GM19238 (cell line): ENCODE measurements around the gene SOHLH2.

Source experiments
- DNase-seq: peaks from one replicate; pipeline ENCODE4 v3.0.0; 2011; ENCODE audit warnings: low spot score; ENCODE audit not compliant: insufficient read length

Gene SOHLH2

DNA sequence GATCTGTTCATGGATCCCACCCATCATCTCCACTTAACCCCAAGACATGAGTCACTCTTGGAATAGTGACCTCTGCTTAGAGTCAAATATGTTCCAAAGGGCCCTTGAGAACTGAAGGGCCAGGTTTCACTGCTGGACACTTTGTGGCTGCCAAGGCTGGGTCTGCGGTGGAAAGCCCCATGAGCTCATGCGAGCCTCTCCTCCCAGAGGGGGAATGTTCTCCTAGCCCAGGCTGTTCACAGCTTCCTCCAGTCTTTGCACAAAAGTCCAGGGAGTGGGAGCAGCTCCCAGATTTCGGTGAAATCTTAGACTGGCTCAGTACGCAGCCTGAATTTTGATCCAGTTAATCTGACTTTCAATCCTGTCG lies 82.4 kb downstream of the SOHLH2 start:
- DNase-seq, result no peak

DNA sequence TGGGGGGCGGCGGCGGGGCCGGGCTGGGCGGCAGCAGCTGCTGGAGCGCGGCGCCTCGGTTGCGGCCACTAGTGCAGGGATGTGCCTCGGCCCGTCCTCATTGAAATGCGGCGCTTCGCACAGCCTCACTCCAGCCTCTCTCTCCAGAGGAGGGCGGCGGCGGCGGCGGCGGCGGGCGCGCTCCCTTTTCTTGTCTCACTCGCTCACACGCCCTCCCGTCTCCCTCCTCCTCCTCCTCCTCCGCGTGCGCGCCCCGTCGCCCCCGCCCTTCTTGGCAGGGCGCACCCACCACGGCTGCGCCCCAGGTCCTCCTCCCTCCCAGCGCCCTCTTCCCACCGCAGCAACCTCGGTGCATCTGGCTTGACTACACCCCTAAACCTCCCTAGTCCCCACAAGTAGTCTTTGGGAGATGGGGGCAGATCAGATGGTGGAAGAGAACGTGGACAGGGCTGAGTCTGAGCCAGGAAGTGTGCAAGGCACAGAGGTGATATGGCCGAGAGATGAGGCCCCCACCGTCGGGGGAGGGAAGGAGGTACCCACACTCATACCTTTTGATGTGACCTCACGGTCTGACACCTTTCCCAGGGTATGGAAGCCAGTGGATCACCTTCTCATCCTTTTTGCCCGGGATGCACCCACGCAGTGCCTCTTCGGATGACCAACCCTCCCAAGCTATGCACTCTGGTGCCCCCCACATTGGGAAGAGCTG lies 83.0 kb downstream of the SOHLH2 start, which contains the start of gene DCLK1:
Gene DCLK1 (minus strand): TSS at position 161 of the 709 bp plus-strand sequence.
- DNase-seq, result no peak

DNA sequence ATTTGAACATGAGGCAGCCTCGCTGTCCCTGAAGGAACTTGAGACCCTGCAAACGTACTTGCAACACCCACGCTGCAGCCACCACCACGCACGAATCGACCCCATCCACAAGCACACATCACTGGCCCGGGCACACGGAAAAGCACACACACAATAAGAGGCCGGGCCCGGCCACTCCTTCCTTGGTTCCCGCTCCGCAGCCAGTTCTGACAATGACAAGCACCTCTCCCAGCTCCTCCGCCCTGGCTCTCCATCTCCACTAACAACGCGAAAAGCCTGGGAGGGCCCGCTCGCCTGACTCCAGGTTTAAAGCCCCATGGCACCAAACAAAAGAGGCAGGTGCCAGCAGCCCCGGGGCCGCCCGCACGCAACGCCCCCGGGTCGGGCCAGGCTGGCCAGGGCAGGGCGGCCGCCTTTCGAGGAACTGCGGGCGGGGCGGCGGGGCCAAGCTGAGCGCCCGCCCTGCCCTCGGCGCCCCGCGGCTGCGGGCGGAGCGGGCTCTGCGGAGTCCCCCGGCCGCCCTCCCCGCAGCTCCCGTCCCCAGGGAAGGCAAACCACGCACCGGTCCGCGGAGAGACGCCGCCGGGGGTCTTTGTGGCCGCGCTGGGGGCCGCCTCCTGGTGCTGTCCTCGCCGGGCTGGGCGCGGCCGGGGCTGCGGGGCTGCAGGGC lies 83.7 kb downstream of the SOHLH2 start:
- DNase-seq, result no peak

DNA sequence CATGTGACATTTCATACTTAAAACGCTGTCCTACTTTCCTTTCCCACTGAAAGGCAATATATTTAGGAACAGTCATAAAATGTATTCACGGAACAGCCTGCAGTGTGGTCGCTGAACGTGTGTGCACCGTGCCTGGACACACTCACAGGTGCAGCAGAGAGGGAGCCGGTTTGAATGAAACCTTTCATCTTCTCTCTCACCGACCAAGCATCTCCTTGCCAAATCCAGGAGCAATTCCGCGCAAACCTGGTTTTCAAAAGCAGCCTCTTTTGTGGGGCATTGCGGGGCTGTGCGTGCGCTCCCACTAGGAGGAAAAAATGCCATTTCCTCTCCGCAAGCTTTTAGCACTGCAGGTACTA lies 84.2 kb downstream of the SOHLH2 start:
- no peak for DNase-seq

DNA sequence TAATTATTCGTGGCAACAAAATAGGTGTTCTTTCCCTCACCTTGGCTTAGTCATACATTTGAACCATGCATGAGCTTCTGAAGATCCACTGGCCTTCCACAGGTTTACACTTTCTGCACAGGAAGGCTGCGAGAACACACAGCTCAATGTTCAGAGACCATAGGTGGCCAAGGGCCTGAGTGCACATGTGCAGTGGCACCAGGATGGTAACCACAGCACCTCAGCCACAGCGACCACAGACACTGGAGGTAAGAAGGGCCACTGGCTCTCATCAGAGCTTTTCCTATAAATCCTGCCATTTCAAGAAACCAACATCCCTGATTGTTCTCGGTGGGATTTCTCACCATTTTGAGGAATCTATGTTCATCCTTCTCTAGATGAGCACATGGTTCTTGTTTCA lies 84.8 kb downstream of the SOHLH2 start:
- DNase-seq, result no peak

DNA sequence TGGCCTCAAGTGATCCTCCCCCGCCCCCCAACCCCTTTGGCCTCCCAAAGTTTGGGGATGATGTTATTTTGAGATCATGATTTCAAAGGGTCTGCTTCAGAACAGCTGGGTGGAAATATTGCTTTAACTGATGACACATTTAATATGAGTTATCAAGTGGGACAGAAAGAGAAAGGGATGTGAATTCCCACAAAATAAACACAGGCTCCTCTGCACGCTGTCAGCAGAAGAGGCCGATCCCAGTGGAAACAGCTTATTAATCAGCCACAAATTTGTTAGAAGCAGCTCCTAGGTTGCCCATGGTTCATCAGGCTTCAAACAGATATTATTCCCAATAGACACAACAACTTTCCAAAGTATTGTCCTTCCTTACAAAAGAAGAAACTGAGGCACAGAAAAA lies 87.9 kb downstream of the SOHLH2 start:
- no peak for DNase-seq

DNA sequence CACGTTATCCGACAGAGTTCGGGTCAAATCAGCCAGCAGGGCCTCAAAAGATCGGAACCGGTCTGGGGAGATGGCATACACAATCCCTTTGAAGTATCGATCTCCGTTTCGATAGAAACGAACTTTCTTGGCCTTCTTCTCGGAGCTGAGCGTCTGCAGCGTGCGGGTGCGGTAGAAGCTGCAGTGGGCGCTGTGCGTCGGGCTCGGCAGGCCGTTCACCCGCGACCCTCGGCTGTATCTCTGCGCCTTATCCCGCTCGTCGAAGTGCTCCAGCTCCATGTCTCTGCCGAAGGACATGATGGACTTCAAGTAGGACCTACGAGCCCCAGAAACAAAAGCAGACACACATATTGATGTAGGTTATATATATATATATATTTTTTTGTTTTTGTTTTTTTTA lies 88.5 kb downstream of the SOHLH2 start:
- no peak for DNase-seq

DNA sequence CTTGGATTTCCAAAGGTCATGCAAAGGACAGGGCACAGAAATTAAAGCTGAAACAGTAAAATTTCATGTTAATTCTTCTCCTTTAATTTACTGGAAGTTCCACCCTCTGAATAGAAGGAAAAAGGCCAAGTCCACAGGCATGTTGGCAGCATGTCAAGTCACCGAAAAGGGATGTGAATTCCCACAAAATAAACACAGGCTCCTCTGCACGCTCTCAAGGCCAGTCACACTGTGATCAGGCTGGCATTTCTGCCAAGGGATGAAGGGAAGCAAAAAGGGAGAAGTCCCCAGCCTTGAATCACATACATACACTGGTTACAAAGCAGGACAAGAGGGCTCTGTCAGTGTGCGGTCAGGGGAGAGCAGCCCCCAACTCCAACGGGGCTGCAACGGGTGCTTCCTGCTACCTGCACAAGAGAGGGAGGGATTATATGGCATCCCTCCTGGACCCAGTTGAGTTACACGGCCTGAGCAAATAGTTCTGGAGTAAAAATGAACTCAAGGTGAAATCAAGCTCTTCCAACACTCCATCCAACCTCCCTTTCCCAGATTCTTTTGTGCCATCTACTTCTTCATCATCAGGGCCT lies 90.0 kb downstream of the SOHLH2 start:
- DNase-seq, result no peak
